LNCaP clone FGC (cell line): ENCODE results near the gene UTP4.

Source experiments
- DNase-seq: peaks from one replicate; pipeline ENCODE4 v3.0.0-alpha.2; 2011; ENCODE audit warnings: low read depth
- H3K4me3 ChIP-seq: 2 replicates; pipeline ENCODE4 v1.5.1; 2011; ENCODE audit warnings: mild to moderate bottlenecking, low read depth, low read length, control low read depth
- TF ChIP-seq, protein P1 (sequence below): IDR thresholded peaks from 2 replicates; pipeline ENCODE4 v1.5.1; 2012; ENCODE audit warnings: mild to moderate bottlenecking; ENCODE audit not compliant: control insufficient read depth, insufficient read depth; ENCODE audit errors: extremely low read depth

UTP4 gene

GRCh38 chr16:69176033-69176800 is 43.8 kb downstream of the UTP4 start:
- no peak overlapping the region for H3K4me3 ChIP-seq
- no peak for DNase-seq
- TF ChIP-seq, protein P1, sequence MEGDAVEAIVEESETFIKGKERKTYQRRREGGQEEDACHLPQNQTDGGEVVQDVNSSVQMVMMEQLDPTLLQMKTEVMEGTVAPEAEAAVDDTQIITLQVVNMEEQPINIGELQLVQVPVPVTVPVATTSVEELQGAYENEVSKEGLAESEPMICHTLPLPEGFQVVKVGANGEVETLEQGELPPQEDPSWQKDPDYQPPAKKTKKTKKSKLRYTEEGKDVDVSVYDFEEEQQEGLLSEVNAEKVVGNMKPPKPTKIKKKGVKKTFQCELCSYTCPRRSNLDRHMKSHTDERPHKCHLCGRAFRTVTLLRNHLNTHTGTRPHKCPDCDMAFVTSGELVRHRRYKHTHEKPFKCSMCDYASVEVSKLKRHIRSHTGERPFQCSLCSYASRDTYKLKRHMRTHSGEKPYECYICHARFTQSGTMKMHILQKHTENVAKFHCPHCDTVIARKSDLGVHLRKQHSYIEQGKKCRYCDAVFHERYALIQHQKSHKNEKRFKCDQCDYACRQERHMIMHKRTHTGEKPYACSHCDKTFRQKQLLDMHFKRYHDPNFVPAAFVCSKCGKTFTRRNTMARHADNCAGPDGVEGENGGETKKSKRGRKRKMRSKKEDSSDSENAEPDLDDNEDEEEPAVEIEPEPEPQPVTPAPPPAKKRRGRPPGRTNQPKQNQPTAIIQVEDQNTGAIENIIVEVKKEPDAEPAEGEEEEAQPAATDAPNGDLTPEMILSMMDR, result no peak

GRCh38 chr16:69179328-69180010 is 47.0 kb downstream of the UTP4 start:
- TF ChIP-seq, protein P1, result no peak
- H3K4me3 ChIP-seq, result no peak overlapping the region
- peak; percentile 98 for DNase-seq

- DNase-seq, result no peak
- H3K4me3 ChIP-seq, result no peak overlapping the region
- TF ChIP-seq, protein P1, result no peak
Observed at GRCh38 chr16:69180011-69180338, 47.5 kb downstream of the UTP4 start.

DNA sequence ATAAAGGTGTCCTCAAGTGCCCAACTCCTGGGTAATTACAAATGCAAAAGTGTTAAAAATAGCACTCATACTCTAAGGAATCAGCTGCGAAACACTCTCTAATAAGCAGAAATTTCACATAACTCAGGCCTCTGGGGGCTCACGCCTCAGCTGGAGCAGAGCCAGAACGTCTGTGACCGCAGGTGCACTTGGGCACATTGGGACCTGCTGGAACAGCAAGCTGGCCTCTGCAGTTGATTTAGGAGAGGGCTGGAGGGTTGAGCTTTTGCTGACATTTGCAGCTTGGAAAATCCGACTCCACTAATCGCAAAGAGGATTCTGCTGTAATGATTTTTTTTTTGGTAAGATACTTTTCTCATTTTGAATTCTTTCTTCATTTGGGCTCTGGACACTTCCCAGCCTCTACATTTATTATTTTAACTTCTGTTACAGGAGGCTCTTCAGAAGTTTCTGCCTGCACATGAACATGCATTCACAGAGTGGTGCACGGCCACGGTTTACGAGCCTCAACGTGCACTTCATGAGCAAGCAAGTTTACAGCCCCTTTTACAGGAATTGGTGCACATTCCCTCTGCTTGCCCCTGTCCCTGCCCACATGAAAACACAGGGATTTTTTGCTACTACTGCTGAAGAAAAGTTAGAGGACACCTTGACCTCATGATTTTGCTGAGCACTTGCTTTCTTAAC is 50.4 kb downstream of the UTP4 start:
- TF ChIP-seq, protein P1, result no peak
- DNase-seq, result peak; percentile 60
- H3K4me3 ChIP-seq, result no peak overlapping the region

- no peak for DNase-seq
- TF ChIP-seq, protein P1, result no peak
- H3K4me3 ChIP-seq, result peak within 1 kb of the TSS; percentile 81
Observed at GRCh38 chr16:69186642-69187445, 54.4 kb downstream of the UTP4 start, which contains the start of gene SNTB2. SNTB2 (plus strand) TSS chr16:69187164; CDS start chr16:69187167, 3 bp downstream.

GRCh38 chr16:69187446-69188235 is 55.2 kb downstream of the UTP4 start:
- peak overlapping the region; percentile 81 for H3K4me3 ChIP-seq
- no peak for DNase-seq

More at GRCh38 chr16:69187446-69188235, 55.2 kb downstream of the UTP4 start:
- TF ChIP-seq, protein P1, result no peak
